GM12865 (cell line): Measurements from ENCODE around the gene ADCY4.

ENCODE experiments used
- DNase-seq: peaks from one replicate; pipeline ENCODE4 v3.0.0; 2010; ENCODE audit warnings: low read depth
- H3K4me3 ChIP-seq: 2 replicates; pipeline ENCODE4 v1.5.1; 2011; ENCODE audit warnings: mild to moderate bottlenecking, low read depth, low read length, control low read depth
- TF ChIP-seq, protein P1 (sequence below): IDR thresholded peaks from 2 replicates; pipeline ENCODE4 v1.5.1; 2011; ENCODE audit warnings: low read length, control low read depth, low read depth, inconsistent platforms; ENCODE audit not compliant: insufficient read depth; ENCODE audit errors: missing control alignments

The ADCY4 gene

GRCh38 chr14:24325041-24325530 lies 9.8 kb downstream of the ADCY4 start:
- DNase-seq, result no peak
- no peak overlapping the region for H3K4me3 ChIP-seq
- TF ChIP-seq, protein P1, sequence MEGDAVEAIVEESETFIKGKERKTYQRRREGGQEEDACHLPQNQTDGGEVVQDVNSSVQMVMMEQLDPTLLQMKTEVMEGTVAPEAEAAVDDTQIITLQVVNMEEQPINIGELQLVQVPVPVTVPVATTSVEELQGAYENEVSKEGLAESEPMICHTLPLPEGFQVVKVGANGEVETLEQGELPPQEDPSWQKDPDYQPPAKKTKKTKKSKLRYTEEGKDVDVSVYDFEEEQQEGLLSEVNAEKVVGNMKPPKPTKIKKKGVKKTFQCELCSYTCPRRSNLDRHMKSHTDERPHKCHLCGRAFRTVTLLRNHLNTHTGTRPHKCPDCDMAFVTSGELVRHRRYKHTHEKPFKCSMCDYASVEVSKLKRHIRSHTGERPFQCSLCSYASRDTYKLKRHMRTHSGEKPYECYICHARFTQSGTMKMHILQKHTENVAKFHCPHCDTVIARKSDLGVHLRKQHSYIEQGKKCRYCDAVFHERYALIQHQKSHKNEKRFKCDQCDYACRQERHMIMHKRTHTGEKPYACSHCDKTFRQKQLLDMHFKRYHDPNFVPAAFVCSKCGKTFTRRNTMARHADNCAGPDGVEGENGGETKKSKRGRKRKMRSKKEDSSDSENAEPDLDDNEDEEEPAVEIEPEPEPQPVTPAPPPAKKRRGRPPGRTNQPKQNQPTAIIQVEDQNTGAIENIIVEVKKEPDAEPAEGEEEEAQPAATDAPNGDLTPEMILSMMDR, result no peak

GRCh38 chr14:24324024-24324423 lies 10.8 kb downstream of the ADCY4 start:
- no peak overlapping the region for H3K4me3 ChIP-seq
- DNase-seq, result no peak
- TF ChIP-seq, protein P1, result no peak

DNA sequence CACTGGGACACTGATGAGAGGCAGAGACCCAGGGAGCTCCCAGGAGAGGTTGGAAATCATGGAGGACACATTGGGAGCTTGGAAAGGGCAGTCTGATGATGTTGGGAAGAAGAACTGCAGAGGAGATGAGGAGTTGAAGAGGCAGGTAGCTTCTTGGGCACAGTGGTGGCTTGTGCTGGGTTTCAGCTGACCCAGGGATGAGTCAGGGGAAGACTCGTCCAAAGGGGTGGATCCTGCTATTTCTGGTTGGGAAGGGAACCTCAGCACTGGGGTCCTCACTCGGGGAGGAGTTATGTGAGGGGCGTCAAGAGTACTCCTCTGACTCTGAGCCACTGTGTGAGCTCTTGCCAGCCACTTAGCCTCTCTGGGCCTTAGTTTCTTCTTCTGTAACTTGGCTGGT lies 11.5 kb downstream of the ADCY4 start:
- TF ChIP-seq, protein P1, result no peak
- H3K4me3 ChIP-seq, result no peak overlapping the region
- DNase-seq, result no peak

DNA sequence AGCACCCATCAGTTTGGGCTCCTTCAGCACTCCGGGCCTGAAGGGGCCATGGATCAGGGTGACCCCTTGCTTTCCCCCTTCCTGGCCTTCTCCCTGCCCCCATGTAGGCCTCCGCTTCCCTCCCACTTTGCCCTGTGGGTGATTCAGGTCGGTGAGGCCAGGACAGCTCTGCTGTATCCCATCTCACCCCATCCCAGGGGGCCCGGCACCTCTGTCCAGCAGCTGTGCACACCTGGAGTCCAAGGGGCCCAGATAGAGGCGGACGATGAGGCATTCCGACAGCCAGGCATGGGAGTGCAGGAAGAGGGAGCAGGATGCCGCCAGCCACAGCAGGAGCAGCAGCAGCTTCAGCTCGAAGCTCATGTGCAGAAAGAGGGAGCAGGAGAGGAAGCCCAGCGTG lies 12.2 kb downstream of the ADCY4 start:
- no peak for DNase-seq
- no peak overlapping the region for H3K4me3 ChIP-seq
- TF ChIP-seq, protein P1, result no peak

- no peak overlapping the region for H3K4me3 ChIP-seq
- no peak for DNase-seq
- TF ChIP-seq, protein P1, result no peak
Observed at GRCh38 chr14:24321212-24321975, 13.5 kb downstream of the ADCY4 start.

GRCh38 chr14:24317141-24317928 lies 17.5 kb downstream of the ADCY4 start:
- TF ChIP-seq, protein P1, result no peak
- no peak for DNase-seq
- H3K4me3 ChIP-seq, result no peak overlapping the region

DNA sequence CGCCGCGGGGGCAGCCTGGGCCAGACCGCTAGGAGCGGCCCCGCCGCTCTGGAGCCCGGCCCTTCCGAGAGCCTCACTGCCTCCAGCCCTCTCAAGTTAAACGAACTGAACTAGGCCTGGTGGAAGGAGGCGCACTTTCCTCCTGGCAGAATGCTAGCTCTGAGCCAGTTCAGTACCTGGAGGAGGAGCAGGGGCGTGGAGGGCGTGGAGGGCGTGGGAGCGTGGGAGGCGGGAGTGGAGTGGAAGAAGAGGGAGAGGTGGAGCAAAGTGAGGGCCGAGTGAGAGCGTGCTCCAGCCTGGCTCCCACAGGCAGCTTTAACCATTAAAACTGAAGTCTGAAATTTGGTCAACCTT lies 18.3 kb downstream of the ADCY4 start:
- no peak overlapping the region for H3K4me3 ChIP-seq
- TF ChIP-seq, protein P1, result no peak
- DNase-seq, result no peak
